Spinal cord (tissue), 10 donors: ENCODE measurements around the gene CMC1. TPM values are rescaled to one million over a fixed set of nuclear protein-coding genes. Genes with fewer than 3 reads are reported as not detected.
A peak's percentile ranks its signal among the peaks of the same experiment; 100 is the strongest.
"Not testable (repeated sequence)": the region's sequence is repeated elsewhere in the genome, so short reads cannot be mapped to it uniquely, and the experiment has no call there.

Experiments used
- DNase-seq, 6 donors: peaks; one replicate each; pipeline versions ENCODE4 v3.0.0 to v3.0.0-alpha.2; 2013 to 2015; ENCODE audit warnings: low spot score in 6 of 6, low read depth in 4 of 6
- H3K27ac ChIP-seq: one replicate; pipeline ENCODE4 v1.5.1; 2013; ENCODE audit warnings: low read depth, low read length, control low read depth
- H3K27me3 ChIP-seq: one replicate; pipeline ENCODE4 v1.6.1; 2013; ENCODE audit warnings: low read length; ENCODE audit not compliant: control insufficient read depth, insufficient read depth
- H3K36me3 ChIP-seq: one replicate; pipeline ENCODE4 v1.6.1; 2013; ENCODE audit warnings: low read length; ENCODE audit not compliant: control insufficient read depth, insufficient read depth
- H3K4me1 ChIP-seq: one replicate; pipeline ENCODE4 v1.6.1; 2013; ENCODE audit warnings: low read length; ENCODE audit not compliant: control insufficient read depth, insufficient read depth
- H3K4me3 ChIP-seq: one replicate; pipeline ENCODE4 v1.5.1; 2013; ENCODE audit warnings: low read depth, low read length, control low read depth
- H3K9me3 ChIP-seq: one replicate; pipeline ENCODE4 v1.6.1; 2013; ENCODE audit warnings: low read length; ENCODE audit not compliant: control insufficient read depth, insufficient read depth
- WGBS: methylation state at CpG from one replicate; pipeline ENCODE4 v1.1.5; 2013; ENCODE audit warnings: missing lambda C conversion rate; ENCODE audit not compliant: insufficient coverage; 5-methylcytosine and 5-hydroxymethylcytosine counted together
- polyA plus RNA-seq, 2 donors: library from polyadenylated mRNA; unstranded; fragments of 120-200 nt; gene quantifications; one replicate each; pipeline ENCODE4 v1.2.1, GENCODE V29; 2013; ENCODE audit not compliant: insufficient read length in 2 of 2
- total RNA-seq, 2 donors: library from RNA; depleted of rRNA in 1 of 2; stranded (reverse); fragments of 120-200 nt in 1 of 2; fragments of >200 nt in 1 of 2; gene quantifications; one replicate each; pipeline versions ENCODE4 v1.2.3 to v1.2.4, GENCODE V29; 2013 to 2014
- donor health status: healthy.

CMC1 gene
- total and polyA plus RNA-seq, 4 donors: 8.5 to 22.9 (median 17.1) TPM

DNA sequence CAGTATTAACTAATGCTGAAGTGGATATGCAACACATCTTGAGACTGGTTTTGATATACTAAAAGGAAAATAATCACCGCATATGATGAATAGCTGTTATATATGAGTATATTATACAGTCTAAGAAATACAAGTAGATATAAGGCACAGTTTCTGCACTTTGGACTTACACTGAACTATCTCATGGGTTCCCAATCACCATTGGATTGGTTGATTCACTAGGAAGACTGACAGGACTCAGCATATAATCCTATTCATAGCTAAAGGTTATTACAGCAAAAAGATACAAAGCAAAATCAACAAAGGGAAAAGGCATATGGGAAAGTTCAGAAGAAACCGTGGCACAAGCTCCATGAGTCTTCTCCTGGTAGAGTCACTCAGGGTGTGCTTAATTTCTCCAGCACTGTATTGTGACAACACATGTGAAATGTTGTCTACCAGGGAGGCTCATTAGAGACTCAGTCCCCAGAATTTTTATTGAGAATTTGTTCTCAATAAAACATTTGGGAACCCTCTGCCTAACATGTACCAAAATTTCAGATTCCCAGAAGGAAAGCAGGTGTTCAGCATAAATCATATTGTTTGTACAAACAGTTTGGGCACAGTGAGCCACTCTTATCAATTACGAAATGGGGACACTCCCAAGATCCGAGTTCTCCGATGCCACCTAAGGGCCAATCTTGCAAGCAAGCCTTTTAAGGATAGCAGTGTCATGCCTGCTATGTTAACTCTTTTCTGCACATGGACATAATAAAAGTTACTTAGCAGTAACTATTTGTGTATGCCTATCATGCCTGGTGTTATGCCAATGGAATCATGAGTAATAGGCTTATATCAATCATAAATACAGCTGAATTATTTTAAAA is 26.8 kb downstream of the CMC1 start:
- Histone ChIP-seq H3K4me3 (no peak overlapping the region), H3K36me3 (no peaks in the 10 kb centered on the region), H3K27me3 (no peaks in the 10 kb centered on the region), H3K4me1 (no peaks in the 10 kb centered on the region), H3K9me3 (peaks cover 6% of the 10 kb centered on the region), H3K27ac (no peak overlapping the region)
- WGBS: 65% methylated on average over 4 of the region's 5 CpGs
- no peak for DNase-seq

DNA sequence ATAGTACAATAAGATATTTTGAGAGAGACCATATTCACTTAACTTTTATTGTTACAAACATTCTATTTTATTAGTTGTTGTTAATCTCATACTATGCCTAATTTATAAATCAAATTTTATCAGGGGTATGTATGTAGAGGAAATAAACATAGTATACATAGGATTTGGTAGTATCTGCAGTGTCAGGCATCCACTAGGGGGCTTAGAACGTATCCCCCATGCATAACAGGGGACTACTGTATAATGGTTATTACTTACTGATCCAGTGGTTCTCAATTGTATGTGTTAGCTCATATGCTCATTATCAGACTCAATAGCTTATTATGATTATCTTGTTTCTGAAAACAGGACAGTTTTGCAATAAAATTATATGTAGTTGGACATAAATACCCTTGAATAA is 27.6 kb downstream of the CMC1 start:
- WGBS: no CpG with 5 or more reads among the region's 1 CpG
- no peaks in the 10 kb centered on the region for H3K36me3 ChIP-seq
- H3K4me3 ChIP-seq: no peak overlapping the region
- no peak overlapping the region for H3K27ac ChIP-seq
- DNase-seq: no peak
- peaks cover 7% of the 10 kb centered on the region for H3K9me3 ChIP-seq
- H3K27me3 ChIP-seq: no peaks in the 10 kb centered on the region
- H3K4me1 ChIP-seq: no peaks in the 10 kb centered on the region

- whole genome bisulfite sequencing: no CpG with 5 or more reads among the region's 2 CpGs
- H3K9me3 ChIP-seq, DNase-seq, H3K4me1 ChIP-seq, H3K36me3 ChIP-seq, H3K4me3 ChIP-seq, H3K27ac ChIP-seq, H3K27me3 ChIP-seq: not testable (repeated sequence)
These were observed 28.5 kb downstream of the CMC1 start for GRCh38 chr3:28269884-28270283.

- Histone ChIP-seq H3K4me3 (no peak overlapping the region), H3K4me1 (no peaks in the 10 kb centered on the region), H3K36me3 (peaks cover 3% of the 10 kb centered on the region), H3K27me3 (no peaks in the 10 kb centered on the region), H3K9me3 (peaks cover 7% of the 10 kb centered on the region), H3K27ac (no peak overlapping the region)
- DNase-seq: no peak
These were observed 32.4 kb downstream of the CMC1 start for GRCh38 chr3:28273837-28274236.

GRCh38 chr3:28278918-28279317 is 37.5 kb downstream of the CMC1 start:
- Histone ChIP-seq H3K27me3 (no peaks in the 10 kb centered on the region), H3K27ac (no peak overlapping the region), H3K9me3 (no peaks in the 10 kb centered on the region), H3K4me3 (no peak overlapping the region), H3K4me1 (no peaks in the 10 kb centered on the region), H3K36me3 (peaks cover 3% of the 10 kb centered on the region)
- no CpG with 5 or more reads among the region's 2 CpGs for WGBS
- no peak for DNase-seq

DNA sequence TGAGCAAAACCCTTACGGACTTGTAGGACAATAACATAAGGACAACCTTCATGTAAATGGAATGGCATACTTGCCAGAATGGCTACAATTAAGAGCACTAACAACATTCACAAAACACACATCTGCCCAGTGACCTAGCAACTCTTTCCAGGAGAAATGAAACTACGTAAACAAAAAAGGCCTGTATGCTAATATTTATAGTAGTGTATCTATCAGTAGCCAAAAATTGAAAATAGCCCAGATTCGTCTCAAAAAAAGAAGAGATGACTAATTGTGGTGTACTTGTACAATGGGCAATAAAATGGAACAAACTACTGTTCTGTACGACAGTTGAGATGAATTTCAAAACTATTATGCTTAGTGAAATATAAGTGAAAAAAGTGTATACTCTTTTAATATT is 38.4 kb downstream of the CMC1 start:
- no CpG with 5 or more reads among the region's 4 CpGs for WGBS
- Histone ChIP-seq H3K36me3 (peaks cover 3% of the 10 kb centered on the region), H3K27ac (no peak overlapping the region), H3K27me3 (no peaks in the 10 kb centered on the region), H3K4me3 (no peak overlapping the region), H3K9me3 (no peaks in the 10 kb centered on the region), H3K4me1 (no peaks in the 10 kb centered on the region)
- no peak for DNase-seq

GRCh38 chr3:28280781-28281180 is 39.4 kb downstream of the CMC1 start:
- H3K4me1 ChIP-seq: no peaks in the 10 kb centered on the region
- H3K4me3 ChIP-seq: no peak overlapping the region
- no peaks in the 10 kb centered on the region for H3K27me3 ChIP-seq
- peaks cover 2% of the 10 kb centered on the region for H3K36me3 ChIP-seq
- no peaks in the 10 kb centered on the region for H3K9me3 ChIP-seq
- 80% methylated on average over 1 of the region's 3 CpGs for WGBS
- H3K27ac ChIP-seq: no peak overlapping the region
- peak in 2 of 6 donors; percentile 29 to 67 for DNase-seq

GRCh38 chr3:28286595-28286994 is 45.2 kb downstream of the CMC1 start:
- Histone ChIP-seq H3K27ac (no peak overlapping the region), H3K4me1 (no peaks in the 10 kb centered on the region), H3K36me3 (no peaks in the 10 kb centered on the region), H3K9me3 (no peaks in the 10 kb centered on the region), H3K27me3 (no peaks in the 10 kb centered on the region), H3K4me3 (no peak overlapping the region)
- DNase-seq: peak in 2 of 6 donors; percentile 67 to 73

GRCh38 chr3:28287046-28287445 is 45.6 kb downstream of the CMC1 start:
- WGBS: 86% methylated on average over 1 of the region's 2 CpGs
- H3K27me3 ChIP-seq: no peaks in the 10 kb centered on the region

DNA sequence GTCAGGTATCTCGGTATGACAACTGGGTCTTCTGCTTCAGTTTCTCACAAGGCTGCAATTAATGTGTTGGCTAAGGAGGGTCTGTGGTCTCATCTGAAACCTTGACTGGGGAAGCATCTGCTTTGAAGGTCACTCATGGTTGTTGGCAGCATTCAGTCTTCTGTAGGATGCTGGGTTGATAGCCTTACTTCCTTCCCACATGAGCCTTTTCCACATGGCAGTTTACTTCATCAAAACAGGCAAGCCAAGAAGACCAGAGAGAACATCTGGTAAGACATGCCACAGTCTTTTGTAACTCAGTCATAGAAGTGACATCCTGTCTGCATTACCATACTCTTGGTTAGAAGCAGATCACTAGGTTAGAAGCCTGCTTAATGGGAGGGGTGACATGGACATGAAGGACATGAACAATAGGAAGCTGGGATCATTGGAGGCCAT is 49.5 kb downstream of the CMC1 start:
- H3K4me3 ChIP-seq: no peak overlapping the region
- no peak overlapping the region for H3K27ac ChIP-seq
- no peaks in the 10 kb centered on the region for H3K27me3 ChIP-seq
- no peaks in the 10 kb centered on the region for H3K9me3 ChIP-seq
- H3K4me1 ChIP-seq: no peaks in the 10 kb centered on the region
- no peak for DNase-seq
- H3K36me3 ChIP-seq: no peaks in the 10 kb centered on the region
- no CpG with 5 or more reads among the region's 1 CpG for WGBS

More at GRCh38 chr3:28287046-28287445, 45.6 kb downstream of the CMC1 start:
- Histone ChIP-seq H3K4me1 (no peaks in the 10 kb centered on the region), H3K4me3 (no peak overlapping the region), H3K36me3 (no peaks in the 10 kb centered on the region), H3K9me3 (no peaks in the 10 kb centered on the region), H3K27ac (no peak overlapping the region)
- DNase-seq: no peak
